ENCODE data around the gene TMEM132E. TPM values are rescaled to one million over a fixed set of nuclear protein-coding genes. Genes with fewer than 3 reads are reported as not detected.
A peak's percentile ranks its signal among the peaks of the same experiment; 100 is the strongest.

The TMEM132E gene
- total and polyA plus RNA-seq, 8 donors = 0.04 to 1.1 (median 0.10) TPM; not detected in 2

DNA sequence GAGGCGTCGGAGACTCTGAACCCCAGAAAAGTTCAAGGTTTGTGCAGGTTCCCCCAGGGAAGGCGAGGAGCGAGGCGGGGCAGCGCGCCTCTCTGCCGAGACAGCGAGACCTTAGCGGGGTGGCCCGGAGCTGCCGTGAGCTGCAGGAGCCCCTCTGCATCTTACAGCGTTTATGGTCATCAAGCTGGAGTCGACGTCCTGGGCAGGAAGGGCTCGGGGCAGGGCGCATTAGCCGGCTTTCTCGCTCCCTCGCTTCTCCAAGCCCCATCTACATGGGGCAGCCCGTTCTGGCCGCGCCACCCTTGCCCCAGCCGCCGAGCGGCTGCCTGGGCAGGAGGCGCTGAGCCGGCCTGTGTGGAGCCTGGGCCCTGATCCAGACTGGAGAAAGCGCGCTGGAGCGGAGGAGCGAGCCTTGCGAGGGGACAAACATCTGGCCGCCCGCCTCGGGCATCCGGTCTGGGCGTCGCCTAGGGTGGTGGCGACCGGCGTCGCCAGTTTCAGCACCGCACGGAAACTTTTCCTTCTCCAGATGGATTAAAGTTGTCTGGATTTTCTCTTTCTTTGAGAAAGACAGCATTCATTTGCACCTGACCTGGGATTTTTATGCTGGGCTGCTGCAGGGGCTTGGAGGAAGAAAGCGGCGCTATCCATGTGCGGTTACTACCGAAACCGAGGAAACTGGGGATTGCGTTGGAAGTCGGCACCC lies 750 bp downstream of the TMEM132E start:
- peak overlapping the region; percentile 21 to 64 (median 42) for H3K4me3 ChIP-seq
- peak; percentile 15 to 78 (median 42) for DNase-seq
- WGBS, 2 donors = 1 to 2% methylated on average over 48 to 52 of the region's 52 CpGs
- intact Hi-C loops (cut with DNase I) = no loop called here
- H3K27ac ChIP-seq = no peak overlapping the region
- TF ChIP-seq, protein P1, sequence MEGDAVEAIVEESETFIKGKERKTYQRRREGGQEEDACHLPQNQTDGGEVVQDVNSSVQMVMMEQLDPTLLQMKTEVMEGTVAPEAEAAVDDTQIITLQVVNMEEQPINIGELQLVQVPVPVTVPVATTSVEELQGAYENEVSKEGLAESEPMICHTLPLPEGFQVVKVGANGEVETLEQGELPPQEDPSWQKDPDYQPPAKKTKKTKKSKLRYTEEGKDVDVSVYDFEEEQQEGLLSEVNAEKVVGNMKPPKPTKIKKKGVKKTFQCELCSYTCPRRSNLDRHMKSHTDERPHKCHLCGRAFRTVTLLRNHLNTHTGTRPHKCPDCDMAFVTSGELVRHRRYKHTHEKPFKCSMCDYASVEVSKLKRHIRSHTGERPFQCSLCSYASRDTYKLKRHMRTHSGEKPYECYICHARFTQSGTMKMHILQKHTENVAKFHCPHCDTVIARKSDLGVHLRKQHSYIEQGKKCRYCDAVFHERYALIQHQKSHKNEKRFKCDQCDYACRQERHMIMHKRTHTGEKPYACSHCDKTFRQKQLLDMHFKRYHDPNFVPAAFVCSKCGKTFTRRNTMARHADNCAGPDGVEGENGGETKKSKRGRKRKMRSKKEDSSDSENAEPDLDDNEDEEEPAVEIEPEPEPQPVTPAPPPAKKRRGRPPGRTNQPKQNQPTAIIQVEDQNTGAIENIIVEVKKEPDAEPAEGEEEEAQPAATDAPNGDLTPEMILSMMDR (IDR thresholded peaks at IDR 0.05) = no peak
- no peaks in the 10 kb centered on the region for H3K36me3 ChIP-seq
- no peaks in the 10 kb centered on the region for H3K9me3 ChIP-seq
- peak; percentile 38 to 70 (median 59) for ATAC-seq
- H3K4me1 ChIP-seq = peaks cover 0 to 19% (median 18%) of the 10 kb centered on the region in 3 donors
- H3K27me3 ChIP-seq = peaks cover 7 to 33% (median 15%) of the 10 kb centered on the region in 4 donors
- FAIRE-seq = no peak

DNA sequence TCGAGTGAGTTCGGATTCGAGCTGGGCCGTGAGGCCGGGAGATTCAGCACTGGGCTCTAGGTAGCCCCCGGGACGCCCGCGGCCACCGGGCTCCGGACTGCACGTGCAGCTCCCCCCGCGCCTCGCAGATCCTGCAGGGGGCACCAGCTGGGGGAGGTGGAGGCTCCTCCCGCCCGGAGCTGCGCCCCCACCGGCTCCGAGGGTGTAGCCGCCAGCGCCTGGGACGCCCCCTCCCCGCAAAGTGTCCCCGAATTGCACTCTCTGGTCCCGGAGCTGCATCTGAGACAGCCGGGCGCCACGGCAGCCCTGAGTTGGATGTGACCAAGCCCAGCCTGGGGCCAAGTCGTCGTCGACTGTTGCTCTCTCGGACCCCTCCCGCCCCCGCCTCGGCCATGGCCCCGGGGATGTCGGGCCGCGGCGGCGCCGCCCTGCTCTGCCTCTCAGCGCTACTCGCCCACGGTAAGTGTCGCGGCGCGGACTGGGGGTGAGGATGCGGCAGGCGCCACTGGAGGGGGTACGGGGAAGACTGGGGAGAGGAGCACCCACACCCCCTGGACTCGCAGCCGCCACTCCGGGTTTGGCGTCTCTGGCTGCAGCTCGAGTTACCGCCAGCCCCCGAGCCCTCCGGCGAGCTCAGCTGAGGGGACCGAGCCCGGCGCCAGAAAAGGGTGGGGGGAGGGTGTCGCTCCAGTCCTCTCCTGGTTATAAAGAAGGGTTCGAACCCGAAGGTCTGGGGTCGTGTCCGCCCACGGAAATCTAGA lies 1.5 kb downstream of the TMEM132E start:
- H3K4me3 ChIP-seq = peak overlapping the region in 2 of 4 donors; percentile 41 to 64
- peaks cover 0 to 19% (median 18%) of the 10 kb centered on the region in 3 donors for H3K4me1 ChIP-seq
- peak in 2 of 6 donors; percentile 61 to 79 for DNase-seq
- intact Hi-C loops (cut with DNase I) = no loop called here
- ATAC-seq = no peak
- no peak for FAIRE-seq
- TF ChIP-seq, protein P1 (IDR thresholded peaks at IDR 0.05) = no peak
- no peaks in the 10 kb centered on the region for H3K36me3 ChIP-seq
- H3K9me3 ChIP-seq = no peaks in the 10 kb centered on the region
- no peak overlapping the region for H3K27ac ChIP-seq
- H3K27me3 ChIP-seq = peaks cover 7 to 33% (median 15%) of the 10 kb centered on the region in 4 donors
- 2 to 3% methylated on average over 56 to 71 of the region's 71 CpGs for WGBS, 2 donors

DNA sequence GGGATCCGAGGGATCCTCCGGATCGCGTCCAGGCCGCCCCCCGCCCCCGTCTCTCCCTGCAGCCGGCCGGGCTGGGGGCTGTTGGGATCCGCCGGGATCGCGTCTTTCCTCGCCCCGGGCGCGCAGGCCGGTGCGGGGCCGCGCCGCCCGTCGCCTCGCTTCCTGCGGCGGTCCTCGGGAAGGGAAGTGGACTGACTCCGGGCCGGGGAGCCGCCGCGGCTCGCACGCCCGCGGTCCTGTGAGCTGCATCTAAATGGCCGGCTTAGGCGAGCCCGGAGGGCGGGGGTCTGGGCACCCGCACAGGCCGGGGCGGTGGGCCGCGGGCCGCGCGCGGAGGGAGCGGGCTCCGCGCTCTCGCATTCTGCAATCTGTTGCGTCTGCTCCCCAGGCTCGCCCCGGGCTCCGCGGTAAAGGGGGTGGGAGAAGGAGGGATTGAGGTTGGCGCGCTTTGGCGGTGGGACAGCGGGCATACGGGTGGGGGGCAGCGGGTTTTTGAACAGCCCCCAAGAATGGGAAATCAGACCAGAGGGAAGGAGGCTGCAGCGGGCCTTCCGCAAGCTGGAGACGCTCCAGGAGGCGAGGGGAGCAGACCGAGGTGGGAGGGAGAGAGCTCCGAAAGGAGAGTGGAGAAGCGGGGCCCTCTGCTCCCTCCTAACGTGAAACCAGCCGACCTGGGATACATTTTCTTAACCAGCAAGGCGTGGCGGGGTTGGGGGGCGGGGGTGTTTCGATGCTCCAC lies 2.2 kb downstream of the TMEM132E start:
- H3K27me3 ChIP-seq = peaks cover 7 to 33% (median 15%) of the 10 kb centered on the region in 4 donors
- ATAC-seq (no peak), FAIRE-seq (no peak), DNase-seq (peak in 1 of 6 donors; percentile 59)
- peaks cover 0 to 19% (median 18%) of the 10 kb centered on the region in 3 donors for H3K4me1 ChIP-seq
- H3K27ac ChIP-seq = no peak overlapping the region
- H3K4me3 ChIP-seq = peak overlapping the region in 2 of 4 donors; percentile 18 to 64
- H3K9me3 ChIP-seq = no peaks in the 10 kb centered on the region
- 2% methylated on average over 63 to 78 of the region's 78 CpGs for WGBS, 2 donors
- intact Hi-C loops (cut with DNase I) = no loop called here
- H3K36me3 ChIP-seq = no peaks in the 10 kb centered on the region
- TF ChIP-seq, protein P1 (IDR thresholded peaks at IDR 0.05) = no peak

DNA sequence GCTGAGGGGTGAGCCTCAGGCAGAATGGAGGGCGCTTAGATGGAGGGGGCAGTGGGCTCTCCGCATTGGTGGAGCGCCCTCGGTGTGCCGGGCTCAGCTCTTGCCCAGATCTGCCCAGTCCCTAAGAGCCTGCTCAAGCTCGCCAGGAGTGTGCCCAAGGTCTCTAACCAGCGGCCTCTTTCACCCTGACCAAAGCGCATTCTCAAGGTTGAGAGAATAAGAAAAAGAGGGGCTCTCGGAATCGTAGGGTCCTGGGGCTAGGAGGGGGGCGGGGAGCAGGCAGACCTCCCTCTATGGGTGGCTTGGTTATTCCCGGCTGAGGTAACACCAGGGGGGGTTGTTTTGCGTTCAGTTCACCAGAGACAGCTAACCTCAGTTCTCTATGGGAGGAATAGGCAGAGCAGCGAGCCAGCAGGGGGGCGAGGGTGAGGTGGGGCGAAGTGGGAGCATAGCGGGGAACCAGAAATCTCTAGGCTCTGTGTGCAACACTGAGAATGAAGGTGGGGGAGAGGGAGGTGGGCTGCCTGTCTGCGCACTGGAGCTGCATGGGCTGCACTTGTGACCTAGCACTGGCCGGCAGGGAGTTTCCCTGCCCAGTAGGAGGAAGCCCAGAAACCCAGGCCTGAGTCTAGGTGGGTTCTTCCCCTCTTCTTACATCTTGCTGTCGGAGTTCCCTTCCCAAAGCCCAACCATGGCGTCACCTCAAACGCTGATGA lies 3.0 kb downstream of the TMEM132E start:
- no peak for DNase-seq
- Histone ChIP-seq H3K9me3 (no peaks in the 10 kb centered on the region), H3K4me3 (peak overlapping the region in 1 of 4 donors; percentile 64), H3K36me3 (no peaks in the 10 kb centered on the region), H3K4me1 (peaks cover 0 to 19% (median 18%) of the 10 kb centered on the region in 3 donors), H3K27ac (no peak overlapping the region), H3K27me3 (peaks cover 7 to 33% (median 15%) of the 10 kb centered on the region in 4 donors)
- intact Hi-C loops (cut with DNase I) = no loop called here
- TF ChIP-seq, protein P1 (IDR thresholded peaks at IDR 0.05) = no peak
- WGBS, 2 donors = 10 to 11% methylated on average over 22 of the region's 22 CpGs
- no peak for FAIRE-seq
- ATAC-seq = no peak
